GM23338 (cell line): ENCODE data around the gene RHOB. TPM values are rescaled to one million over a fixed set of nuclear protein-coding genes. Genes with fewer than 3 reads are reported as not detected.

Source experiments
- ATAC-seq: fragments of 200-7000 bp; cut with Tn5 transposase; 3 replicates; pipeline ENCODE4 v1.9.1; 2020
- DNase-seq: peaks from one replicate; pipeline ENCODE4 v3.0.0-alpha.2; 2015; ENCODE audit warnings: low spot score
- H2AFZ ChIP-seq: fragments of 200-600 bp; sonication (generic); 2 replicates; pipeline ENCODE4 v1.8.0; 2016; ENCODE audit warnings: antibody characterized with exemption, mild to moderate bottlenecking, moderate library complexity
- H3F3A ChIP-seq: fragments of 200-600 bp; sonication (generic); replicated peaks from 2 replicates; pipeline ENCODE4 v1.8.0; 2017; ENCODE audit warnings: antibody characterized with exemption, mixed run types, low read depth
- H3K27ac ChIP-seq: fragments of 200-600 bp; sonication (generic); 2 replicates; pipeline ENCODE4 v1.6.1; 2016; ENCODE audit warnings: low read depth
- H3K27me3 ChIP-seq: fragments of 200-600 bp; sonication (generic); 2 replicates; pipeline ENCODE4 v1.8.0; 2016; ENCODE audit warnings: mild to moderate bottlenecking, mixed run types, moderate library complexity; ENCODE audit not compliant: insufficient read depth
- H3K36me3 ChIP-seq: fragments of 200-600 bp; sonication (generic); 2 replicates; pipeline ENCODE4 v1.8.0; 2016; ENCODE audit warnings: mild to moderate bottlenecking; ENCODE audit not compliant: insufficient read depth
- H3K4me1 ChIP-seq: fragments of 200-600 bp; sonication (generic); 2 replicates; pipeline ENCODE4 v1.8.0; 2016; ENCODE audit warnings: mild to moderate bottlenecking, moderate library complexity; ENCODE audit not compliant: insufficient read depth
- H3K4me2 ChIP-seq: fragments of 200-600 bp; sonication (generic); 2 replicates; pipeline ENCODE4 v1.7.1; 2017; ENCODE audit warnings: mixed run types
- H3K4me3 ChIP-seq: fragments of 200-600 bp; sonication (generic); 2 replicates; pipeline ENCODE4 v1.6.1; 2016; ENCODE audit warnings: mixed run types
- H3K79me2 ChIP-seq: fragments of 200-600 bp; sonication (generic); replicated peaks from 2 replicates; pipeline ENCODE4 v1.8.0; 2017; ENCODE audit warnings: mild to moderate bottlenecking; ENCODE audit not compliant: insufficient read depth
- H3K9me2 ChIP-seq: fragments of 200-600 bp; sonication (generic); 2 replicates; pipeline ENCODE4 v1.8.0; 2017; ENCODE audit not compliant: insufficient read depth
- H4K20me1 ChIP-seq: fragments of 200-600 bp; sonication (generic); replicated peaks from 2 replicates; pipeline ENCODE4 v1.8.0; 2017; ENCODE audit warnings: mild to moderate bottlenecking; ENCODE audit not compliant: insufficient read depth
- H3K27ac Mint-ChIP-seq: 2 replicates; pipeline ENCODE4 v1.8.0; 2020; ENCODE audit warnings: inconsistent platforms, mild to moderate bottlenecking, moderate library complexity, mixed read lengths
- H3K27me3 Mint-ChIP-seq: 3 replicates; pipeline ENCODE4 v1.8.0; 2022; ENCODE audit warnings: low read depth, mild to moderate bottlenecking, moderate library complexity, mixed read lengths, inconsistent platforms; ENCODE audit not compliant: insufficient read depth, poor library complexity
- H3K36me3 Mint-ChIP-seq: 3 replicates; pipeline ENCODE4 v1.8.0; 2021; ENCODE audit warnings: low read depth, mild to moderate bottlenecking, inconsistent platforms, moderate library complexity, mixed read lengths
- H3K4me1 Mint-ChIP-seq: 3 replicates; pipeline ENCODE4 v1.8.0; 2020; ENCODE audit warnings: mild to moderate bottlenecking, inconsistent platforms, mixed read lengths
- H3K4me3 Mint-ChIP-seq: 3 replicates; pipeline ENCODE4 v1.8.0; 2021; ENCODE audit warnings: moderate library complexity, mild to moderate bottlenecking, inconsistent platforms, mixed read lengths
- H3K9me3 Mint-ChIP-seq: 3 replicates; pipeline ENCODE4 v1.8.0; 2020; ENCODE audit warnings: moderate library complexity, mild to moderate bottlenecking, inconsistent platforms, mixed read lengths
- CREB1 ChIP-seq: fragments of 250-450 bp; sonication (Bioruptor Pico); IDR thresholded peaks from 2 replicates; pipeline ENCODE4 v1.5.0; 2020; ENCODE audit warnings: low read depth, mild to moderate bottlenecking, moderate library complexity
- ETS1 ChIP-seq: IDR thresholded peaks from 2 replicates; pipeline ENCODE4 v1.6.1; 2016; ENCODE audit warnings: antibody characterized with exemption
- EZH2 ChIP-seq: fragments of 200-600 bp; sonication (generic); IDR thresholded peaks from one replicate; pipeline ENCODE4 v1.8.0; 2017; ENCODE audit warnings: antibody characterized with exemption, mild to moderate bottlenecking, low read depth; ENCODE audit not compliant: unreplicated experiment
- EZH2phosphoT487 ChIP-seq: fragments of 200-600 bp; sonication (generic); IDR thresholded peaks from one replicate; pipeline ENCODE4 v1.8.1; 2018; ENCODE audit warnings: antibody characterized with exemption; ENCODE audit not compliant: unreplicated experiment
- JUNB ChIP-seq: IDR thresholded peaks from one replicate; pipeline ENCODE4 v1.6.1; 2016; ENCODE audit warnings: antibody characterized with exemption; ENCODE audit not compliant: unreplicated experiment
- NANOG ChIP-seq: IDR thresholded peaks from 2 replicates; pipeline ENCODE4 v1.6.1; 2016; ENCODE audit warnings: antibody characterized with exemption, borderline replicate concordance
- POLR2AphosphoS5 ChIP-seq: IDR thresholded peaks from 2 replicates; pipeline ENCODE4 v1.6.1; 2016; ENCODE audit warnings: antibody characterized with exemption, low read depth
- REST ChIP-seq: IDR thresholded peaks from one replicate; pipeline ENCODE4 v1.6.1; 2018; ENCODE audit warnings: antibody characterized with exemption; ENCODE audit not compliant: unreplicated experiment
- ZNF114 ChIP-seq: fragments of 250-450 bp; sonication (Bioruptor Pico); IDR thresholded peaks from 2 replicates; pipeline ENCODE4 v1.5.0; 2020; ENCODE audit warnings: mild to moderate bottlenecking, moderate library complexity
- ZNF331 ChIP-seq: fragments of 250-450 bp; sonication (Bioruptor Pico); IDR thresholded peaks from 2 replicates; pipeline ENCODE4 v1.5.0; 2020; ENCODE audit warnings: low read depth, mild to moderate bottlenecking, moderate library complexity
- ZNF462 ChIP-seq: fragments of 250-450 bp; sonication (Bioruptor Pico); IDR thresholded peaks from 2 replicates; pipeline ENCODE4 v1.5.0; 2020; ENCODE audit warnings: mild to moderate bottlenecking, moderate library complexity
- polyA plus RNA-seq: library from polyadenylated mRNA; unstranded; fragments of >200 nt; fragmentation: Nextera tagmentation; extraction: Ambion mirVana; gene quantifications from 2 replicates; pipeline ENCODE4 v1.2.1, GENCODE V29; 2016
- total RNA-seq: library from RNA; depleted of rRNA; stranded (reverse); fragments of >200 nt; shearing (Covaris generic); gene quantifications from 2 replicates; pipeline ENCODE4 v1.2.3, GENCODE V29; 2014

The RHOB gene
- total and polyA plus RNA-seq, 2 experiments from 2014 or later, result 6.6 to 26.9 TPM

GRCh38 chr2:20468549-20469500 is 22.0 kb downstream of the RHOB start (continued):
- TF ChIP-seq ZNF462, result no peak
- no peak for TF ChIP-seq EZH2phosphoT487
- TF ChIP-seq JUNB, result no peak
- TF ChIP-seq ZNF331, result no peak
- no peak for TF ChIP-seq POLR2AphosphoS5
- no peak for TF ChIP-seq ZNF114 (CRISPR knock-in tag)

GRCh38 chr2:20469595-20469994 is 22.7 kb downstream of the RHOB start:
- Histone ChIP-seq H3K27ac (no peak overlapping the region), H4K20me1 (no peaks in the 10 kb centered on the region), H3K4me3 (no peak overlapping the region), H3K27me3 (no peaks in the 10 kb centered on the region), H3K4me1 (no peaks in the 10 kb centered on the region), H3K9me2 (no peaks in the 10 kb centered on the region), H3K36me3 (no peaks in the 10 kb centered on the region), H3F3A (no peaks in the 10 kb centered on the region), H3K4me2 (no peak overlapping the region), H3K79me2 (no peaks in the 10 kb centered on the region), H2AFZ (no peak overlapping the region)
- Mint-ChIP-seq H3K27me3 (no peaks in the 10 kb centered on the region), H3K36me3 (no peaks in the 10 kb centered on the region), H3K27ac (no peak overlapping the region), H3K4me1 (peaks cover 4% of the 10 kb centered on the region; the same call in 1 of the 3 replicates), H3K4me3 (no peak overlapping the region), H3K9me3 (no peaks in the 10 kb centered on the region)
- no peak for ATAC-seq
- DNase-seq, result no peak
- TF ChIP-seq EZH2 (no peak), EZH2phosphoT487 (no peak), CREB1 (no peak), POLR2AphosphoS5 (no peak), ZNF331 (no peak), ZNF114 (CRISPR knock-in tag) (no peak), NANOG (no peak), REST (no peak), ETS1 (no peak), JUNB (no peak)
